Measurements from ENCODE around the gene SERPINB10.
A peak's percentile ranks its signal among the peaks of the same experiment; 100 is the strongest.
"Not testable (repeated sequence)": the region's sequence is repeated elsewhere in the genome, so short reads cannot be mapped to it uniquely, and the experiment has no call there.

Gene SERPINB10

GRCh38 chr18:63909870-63910269 lies 2.1 kb downstream of the SERPINB10 start:
- TF ChIP-seq, protein P1, sequence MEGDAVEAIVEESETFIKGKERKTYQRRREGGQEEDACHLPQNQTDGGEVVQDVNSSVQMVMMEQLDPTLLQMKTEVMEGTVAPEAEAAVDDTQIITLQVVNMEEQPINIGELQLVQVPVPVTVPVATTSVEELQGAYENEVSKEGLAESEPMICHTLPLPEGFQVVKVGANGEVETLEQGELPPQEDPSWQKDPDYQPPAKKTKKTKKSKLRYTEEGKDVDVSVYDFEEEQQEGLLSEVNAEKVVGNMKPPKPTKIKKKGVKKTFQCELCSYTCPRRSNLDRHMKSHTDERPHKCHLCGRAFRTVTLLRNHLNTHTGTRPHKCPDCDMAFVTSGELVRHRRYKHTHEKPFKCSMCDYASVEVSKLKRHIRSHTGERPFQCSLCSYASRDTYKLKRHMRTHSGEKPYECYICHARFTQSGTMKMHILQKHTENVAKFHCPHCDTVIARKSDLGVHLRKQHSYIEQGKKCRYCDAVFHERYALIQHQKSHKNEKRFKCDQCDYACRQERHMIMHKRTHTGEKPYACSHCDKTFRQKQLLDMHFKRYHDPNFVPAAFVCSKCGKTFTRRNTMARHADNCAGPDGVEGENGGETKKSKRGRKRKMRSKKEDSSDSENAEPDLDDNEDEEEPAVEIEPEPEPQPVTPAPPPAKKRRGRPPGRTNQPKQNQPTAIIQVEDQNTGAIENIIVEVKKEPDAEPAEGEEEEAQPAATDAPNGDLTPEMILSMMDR (IDR thresholded peaks at IDR 0.05; ENCODE audit: low read depth, low read length) = no peak
- no peak for DNase-seq (ENCODE audit: low read depth, low spot score)
- in situ Hi-C loops (cut with HindIII; ENCODE audit: low sequenced_read_pairs) = no loop called here
- no peak overlapping the region for H3K4me3 ChIP-seq (ENCODE audit: low read depth, low read length)

- TF ChIP-seq, protein P1 (IDR thresholded peaks at IDR 0.05; ENCODE audit: low read depth, low read length) = no peak
- H3K4me3 ChIP-seq (ENCODE audit: low read depth, low read length) = no peak overlapping the region
- no peak for DNase-seq (ENCODE audit: low read depth, low spot score)
- in situ Hi-C loops (cut with HindIII; ENCODE audit: low sequenced_read_pairs) = no loop called here
Observed at GRCh38 chr18:63917817-63918216, 10.1 kb downstream of the SERPINB10 start.

DNA sequence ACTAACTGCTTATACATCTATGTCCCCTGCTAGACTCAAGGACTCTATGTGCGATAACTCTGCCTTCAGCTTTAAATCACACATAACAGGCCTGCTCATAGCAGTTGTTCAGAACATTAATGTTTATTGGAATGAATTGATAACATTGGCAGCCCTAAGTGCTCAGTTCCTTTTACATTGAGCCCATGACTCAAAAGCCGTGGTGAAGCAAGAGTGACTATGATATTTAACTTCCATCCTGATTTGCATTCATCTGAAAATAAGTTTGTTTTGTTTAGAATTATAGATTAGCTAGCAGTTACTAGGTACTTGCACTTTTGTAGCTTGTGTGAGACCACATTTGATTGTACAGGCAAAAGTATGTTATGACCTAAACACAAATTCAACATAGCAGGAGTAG lies 14.3 kb downstream of the SERPINB10 start:
- in situ Hi-C loops (cut with HindIII; ENCODE audit: low sequenced_read_pairs) = no loop called here
- DNase-seq (ENCODE audit: low read depth, low spot score) = no peak
- TF ChIP-seq, protein P1 (IDR thresholded peaks at IDR 0.05; ENCODE audit: low read depth, low read length) = no peak
- H3K4me3 ChIP-seq (ENCODE audit: low read depth, low read length) = no peak overlapping the region

GRCh38 chr18:63924551-63924950 lies 16.8 kb downstream of the SERPINB10 start:
- TF ChIP-seq, protein P1 (IDR thresholded peaks at IDR 0.05; ENCODE audit: low read depth, low read length) = no peak
- in situ Hi-C loops (cut with HindIII; ENCODE audit: low sequenced_read_pairs) = no loop called here
- H3K4me3 ChIP-seq (ENCODE audit: low read depth, low read length) = no peak overlapping the region
- DNase-seq (ENCODE audit: low read depth, low spot score) = peak; percentile 2

DNA sequence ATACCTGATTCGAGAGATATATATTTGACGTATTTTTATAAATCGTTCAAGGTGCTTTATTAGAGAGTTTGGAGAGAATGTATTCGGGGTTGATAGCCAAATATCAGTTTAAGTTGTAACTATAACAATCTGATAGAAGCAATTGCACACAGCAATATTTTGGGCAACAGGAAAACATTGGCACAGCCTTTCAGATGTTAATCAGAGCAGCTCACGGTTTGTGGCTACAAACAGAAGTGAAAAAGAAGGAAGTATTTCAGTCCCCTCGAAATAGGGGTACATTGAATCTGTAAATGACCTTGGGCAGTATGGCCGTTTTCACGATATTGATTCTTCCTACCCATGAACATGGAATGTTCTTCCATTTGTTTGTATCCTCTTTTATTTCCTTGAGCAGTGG lies 20.6 kb downstream of the SERPINB10 start:
- H3K4me3 ChIP-seq (ENCODE audit: low read depth, low read length) = no peak overlapping the region
- no peak for DNase-seq (ENCODE audit: low read depth, low spot score)
- in situ Hi-C loops (cut with HindIII; ENCODE audit: low sequenced_read_pairs) = no loop called here
- TF ChIP-seq, protein P1 (IDR thresholded peaks at IDR 0.05; ENCODE audit: low read depth, low read length) = no peak

DNA sequence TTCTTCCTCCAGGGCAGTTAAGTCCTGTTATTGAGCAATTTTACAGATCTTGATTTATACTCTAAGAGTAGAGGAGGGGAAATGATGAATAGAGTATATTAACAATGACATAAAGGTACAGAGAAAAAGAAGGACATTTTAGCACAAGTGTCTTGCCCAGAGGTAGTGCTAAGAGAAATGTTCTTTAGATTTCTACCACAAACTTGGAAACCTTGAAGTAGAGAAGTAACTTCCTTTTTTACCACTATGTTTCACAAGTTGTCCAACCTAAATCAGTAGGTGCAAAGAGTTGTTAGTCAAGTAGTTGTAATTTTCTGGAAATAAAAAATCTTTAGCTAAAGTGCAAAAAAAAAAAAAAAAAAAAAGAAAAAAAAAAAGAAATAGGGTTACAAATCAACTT lies 21.6 kb downstream of the SERPINB10 start:
- in situ Hi-C loops (cut with HindIII; ENCODE audit: low sequenced_read_pairs); DNase-seq (ENCODE audit: low read depth, low spot score); H3K4me3 ChIP-seq (ENCODE audit: low read depth, low read length): not testable (repeated sequence)

- in situ Hi-C loops (cut with HindIII; ENCODE audit: low sequenced_read_pairs) = no loop called here
- TF ChIP-seq, protein P1 (IDR thresholded peaks at IDR 0.05; ENCODE audit: low read depth, low read length) = no peak
- no peak for DNase-seq (ENCODE audit: low read depth, low spot score)
- H3K4me3 ChIP-seq (ENCODE audit: low read depth, low read length) = no peak overlapping the region
Observed at GRCh38 chr18:63930773-63931354, 23.1 kb downstream of the SERPINB10 start.
